HepG2 (cell line): ENCODE measurements around the gene BACH2. TPM values are rescaled to one million over a fixed set of nuclear protein-coding genes. Genes with fewer than 3 reads are reported as not detected.

Experiments used
- ATAC-seq: fragments of 200-7000 bp; cut with Tn5 transposase; 3 replicates; pipeline ENCODE4 v1.9.1; 2020; ENCODE audit warnings: mild to moderate bottlenecking, moderate library complexity
- BruUV-seq: library from RNA; stranded (reverse); fragments of 400-500 nt; replicated peaks from 2 replicates; lab custom pipeline; 2021; lab: Mats Ljungman, UMichigan
- CTCF ChIA-PET: fragments of 300-600 bp; formaldehyde crosslinking; extraction: SDS; loops from one replicate; lab custom pipeline; 2021; ENCODE audit warnings: low total read pairs, inconsistent platforms, low intra/inter-chr PET ratio; lab: Yijun Ruan, JAX
- POLR2A ChIA-PET: fragments of 350-600 bp; sonication (Branson Sonifier 250); formaldehyde crosslinking; loops from one replicate; lab custom pipeline; 2020; ENCODE audit warnings: antibody characterized with exemption, inconsistent platforms; lab: Yijun Ruan, JAX
- DNase-seq: peaks from one replicate; pipeline ENCODE4 v3.0.0-alpha.2; 2015; ENCODE audit warnings: low spot score
- FAIRE-seq: peaks from 3 replicates; lab custom pipeline; 2011; peaks lifted over from hg19 to GRCh38; lab: Jason Lieb, UNC
- H2AFZ ChIP-seq: one replicate; pipeline ENCODE4 v1.6.1; 2011; ENCODE audit warnings: low read length, inconsistent platforms
- H3K27ac ChIP-seq: fragments of 300-600 bp; 3 replicates; pipeline ENCODE4 v1.8.0; 2011; ENCODE audit warnings: mixed run types, mild to moderate bottlenecking, mixed read lengths, low read length, inconsistent platforms; ENCODE audit not compliant: insufficient read depth; ENCODE audit errors: extremely low read length
- H3K27me3 ChIP-seq, 2 experiments: fragments of 200-600 bp in 1 of 2; 2 replicates in 1 of 2; 3 replicates in 1 of 2; pipeline versions ENCODE4 v1.6.0 to v1.8.0; 2011; ENCODE audit warnings: low read length in 2 of 2, mild to moderate bottlenecking in 2 of 2, moderate library complexity in 2 of 2, inconsistent platforms in 1 of 2; ENCODE audit not compliant: insufficient read depth in 2 of 2, control insufficient read depth in 1 of 2
- H3K36me3 ChIP-seq, 2 experiments: fragments of 200-600 bp in 1 of 2; replicated peaks in 1 of 2; 2 replicates in 1 of 2; 3 replicates in 1 of 2; pipeline versions ENCODE4 v1.5.1 to v1.8.0; 2011; ENCODE audit warnings: low read length in 2 of 2, inconsistent platforms in 1 of 2; ENCODE audit not compliant: insufficient read depth in 2 of 2, control insufficient read depth in 1 of 2
- H3K4me1 ChIP-seq: 2 replicates; pipeline ENCODE4 v1.5.1; 2012; ENCODE audit warnings: low read length, inconsistent platforms; ENCODE audit not compliant: insufficient read depth
- H3K4me2 ChIP-seq: 2 replicates; pipeline ENCODE4 v1.6.0; 2011; ENCODE audit warnings: low read depth, low read length, inconsistent platforms
- H3K4me3 ChIP-seq, 3 experiments: fragments of 200-600 bp in 1 of 3; sonication (generic), shearing (Covaris generic) in 1 of 3; replicated peaks in 1 of 3; 2 replicates each; pipeline ENCODE4 v1.5.1; 2011 to 2016; ENCODE audit warnings: low read length in 3 of 3, inconsistent platforms in 2 of 3, low read depth in 2 of 3, mild to moderate bottlenecking in 2 of 3, control low read depth in 1 of 3, mixed read lengths in 1 of 3; ENCODE audit not compliant: insufficient read depth in 1 of 3
- H3K79me2 ChIP-seq: one replicate; pipeline ENCODE4 v1.6.1; 2011; ENCODE audit warnings: low read length, inconsistent platforms; ENCODE audit not compliant: insufficient read depth
- H3K9ac ChIP-seq: 2 replicates; pipeline ENCODE4 v1.6.0; 2011; ENCODE audit warnings: mild to moderate bottlenecking, low read depth, low read length, inconsistent platforms; ENCODE audit not compliant: insufficient read depth
- H3K9me3 ChIP-seq: 2 replicates; pipeline ENCODE4 v1.5.1; 2012; ENCODE audit warnings: mild to moderate bottlenecking, low read length
- H4K20me1 ChIP-seq: 2 replicates; pipeline ENCODE4 v1.6.0; 2011; ENCODE audit warnings: inconsistent platforms, mild to moderate bottlenecking, low read length, moderate library complexity; ENCODE audit not compliant: insufficient read depth
- HNF4G ChIP-seq, 2 experiments: sonication (generic) in 1 of 2; formaldehyde crosslinking in 1 of 2; IDR thresholded peaks; 2 replicates each; pipeline versions ENCODE4 v1.4.0 to v1.6.1; 2011 to 2020; ENCODE audit warnings: borderline replicate concordance in 2 of 2, low read depth in 2 of 2, mild to moderate bottlenecking in 2 of 2, low read length in 1 of 2, missing genetic modification reagents in 1 of 2, moderate library complexity in 1 of 2
- MED13 ChIP-seq: sonication (generic); formaldehyde crosslinking; IDR thresholded peaks from 2 replicates; pipeline ENCODE4 v1.5.0; 2020; ENCODE audit warnings: missing genetic modification reagents
- SKIL ChIP-seq: sonication (generic); formaldehyde crosslinking; IDR thresholded peaks from 2 replicates; pipeline ENCODE4 v1.8.0; 2022; ENCODE audit warnings: missing genetic modification reagents, mild to moderate bottlenecking, moderate library complexity, borderline replicate concordance
- XBP1 ChIP-seq: sonication (generic); formaldehyde crosslinking; IDR thresholded peaks from 2 replicates; pipeline ENCODE4 v1.5.0; 2020; ENCODE audit warnings: missing genetic modification reagents
- ZNF451 ChIP-seq: sonication (generic); formaldehyde crosslinking; IDR thresholded peaks from 2 replicates; pipeline ENCODE4 v1.5.0; 2020; ENCODE audit warnings: mild to moderate bottlenecking, missing genetic modification reagents
- ZNF777 ChIP-seq: sonication (generic); formaldehyde crosslinking; IDR thresholded peaks from 2 replicates; pipeline ENCODE4 v1.4.0; 2020; ENCODE audit warnings: missing genetic modification reagents
- ZXDC ChIP-seq: sonication (generic); formaldehyde crosslinking; IDR thresholded peaks from 2 replicates; pipeline ENCODE4 v1.5.0; 2020; ENCODE audit warnings: mild to moderate bottlenecking, missing genetic modification reagents
- WGBS: methylation state at CpG from one replicate; pipeline ENCODE4 v1.1.6; 2017; ENCODE audit warnings: low lambda C conversion rate; 5-methylcytosine and 5-hydroxymethylcytosine counted together
- in situ Hi-C: cut with HindIII; loops from 2 replicates; pipeline ENCODE4 v1.10.0; 2017; ENCODE audit warnings: low pct_unique_long_range_greater_than_20kb; ENCODE audit not compliant: extremely low pct_ligation_motif_present
- intact Hi-C: fragments of 100-400 bp; cut with micrococcal nuclease; formaldehyde crosslinking; loops from one replicate; pipeline ENCODE4 v1.10.0; 2022; ENCODE audit not compliant: unreplicated experiment
- polyA plus RNA-seq, 8 experiments: library from polyadenylated mRNA; depleted of rRNA in 3 of 8; stranded (reverse) in 7 of 8; unstranded in 1 of 8; fragments of >200 nt; fragmentation: Illumina TruSeq in 4 of 8; extraction: Trizol in 4 of 8; gene quantifications; 2 replicates each; pipeline versions ENCODE4 v1.2.1 to v1.2.3, GENCODE V29; 2011 to 2016; ENCODE audit warnings: low read depth in 4 of 8, missing spikeins in 1 of 8, mixed read lengths in 1 of 8; ENCODE audit not compliant: insufficient read depth in 1 of 8
- total RNA-seq, 5 experiments: library from RNA; depleted of rRNA; stranded (reverse); fragments of >200 nt; fragmentation: Illumina TruSeq; extraction: Trizol; gene quantifications; 2 replicates each; pipeline ENCODE4 v1.2.3, GENCODE V29; 2016; ENCODE audit warnings: low read depth in 1 of 5
- TF ChIP-seq, protein P1 (sequence below): sonication (generic); formaldehyde crosslinking; IDR thresholded peaks from 2 replicates; pipeline ENCODE4 v1.4.0; 2020; ENCODE audit warnings: missing genetic modification reagents

Gene BACH2
- total and polyA plus RNA-seq, 2 of the 13 experiments (the other 11 are each of a cell fraction or from before 2014, with no cell fraction given) = 0.01 TPM; not detected in 1

DNA sequence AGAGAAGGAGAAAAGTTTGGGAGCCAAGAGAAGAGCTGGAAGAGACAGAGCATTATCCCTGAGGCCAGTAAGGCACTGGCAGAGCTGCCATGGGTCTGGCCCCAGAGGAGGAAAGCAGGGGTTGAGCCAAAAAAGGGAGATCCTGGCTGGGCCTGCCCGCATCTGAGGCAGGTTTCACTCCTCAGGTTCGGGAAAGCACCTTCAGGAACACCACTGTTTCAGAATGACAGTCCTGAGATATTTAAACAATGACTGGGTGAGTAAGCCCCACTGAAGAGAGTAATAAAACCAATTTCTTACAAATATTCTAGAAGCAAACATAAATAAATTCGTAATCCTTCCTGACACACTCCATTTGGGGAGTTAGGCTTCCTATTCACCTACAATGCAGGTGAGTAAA, 152.2 kb downstream of the BACH2 start:
- H3K4me3 ChIP-seq = no peak overlapping the region
- no peaks in the 10 kb centered on the region for H3K79me2 ChIP-seq
- H3K36me3 ChIP-seq = no peaks in the 10 kb centered on the region
- TF ChIP-seq HNF4G (IDR thresholded peaks at IDR 0.05; ENCODE audit: borderline replicate concordance, low read depth, low read length) (no peak), HNF4G (CRISPR knock-in tag; IDR thresholded peaks at IDR 0.05; ENCODE audit: borderline replicate concordance, low read depth) (no peak), SKIL (CRISPR knock-in tag) (no peak), MED13 (CRISPR knock-in tag) (no peak)
- TF ChIP-seq, all 625 proteins: peak for 0
- FAIRE-seq (no peak), DNase-seq (no peak), ATAC-seq (no peak)
- ChIA-PET POLR2A (no interaction called here), CTCF (no interaction called here)
- Histone ChIP-seq H3K27ac (no peak overlapping the region), H3K9me3 (no peaks in the 10 kb centered on the region), H3K9ac (no peak overlapping the region), H3K4me2 (no peak overlapping the region), H4K20me1 (no peaks in the 10 kb centered on the region), H2AFZ (no peak overlapping the region), H3K27me3 (no peaks in the 10 kb centered on the region; a peak in 2 of 5 replicates), H3K4me1 (peaks cover 7% of the 10 kb centered on the region; the same call in 1 of the 2 replicates)
- 2% methylated on average over 3 of the region's 3 CpGs for WGBS
- no TSS peak for BruUV-seq
- in situ Hi-C loops = no loop called here
- intact Hi-C loops = no loop called here

- Histone ChIP-seq H3K27me3 (no peaks in the 10 kb centered on the region; a peak in 2 of 5 replicates), H3K36me3 (no peaks in the 10 kb centered on the region), H3K4me2 (no peak overlapping the region), H3K79me2 (no peaks in the 10 kb centered on the region), H4K20me1 (no peaks in the 10 kb centered on the region), H3K9ac (no peak overlapping the region), H3K27ac (no peak overlapping the region), H3K9me3 (no peaks in the 10 kb centered on the region), H2AFZ (no peak overlapping the region), H3K4me1 (no peaks in the 10 kb centered on the region), H3K4me3 (no peak overlapping the region)
- no peak for FAIRE-seq
- 0% methylated on average over 1 of the region's 1 CpG for WGBS
- no peak for DNase-seq
- in situ Hi-C loops (no loop called here), intact Hi-C loops (no loop called here)
- POLR2A ChIA-PET = no interaction called here
- CTCF ChIA-PET = no interaction called here
- BruUV-seq = no TSS peak
- no peak for ATAC-seq
- TF ChIP-seq, protein P1, sequence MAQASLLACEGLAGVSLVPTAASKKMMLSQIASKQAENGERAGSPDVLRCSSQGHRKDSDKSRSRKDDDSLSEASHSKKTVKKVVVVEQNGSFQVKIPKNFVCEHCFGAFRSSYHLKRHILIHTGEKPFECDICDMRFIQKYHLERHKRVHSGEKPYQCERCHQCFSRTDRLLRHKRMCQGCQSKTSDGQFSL = no peak
- TF ChIP-seq XBP1 (CRISPR knock-in tag) = no peak
- TF ChIP-seq ZNF777 (CRISPR knock-in tag) = no peak
- TF ChIP-seq ZNF451 (CRISPR knock-in tag) = no peak
- TF ChIP-seq ZXDC (CRISPR knock-in tag) = no peak
Observed at GRCh38 chr6:90140683-90141082, 156.0 kb downstream of the BACH2 start.
